Measurements from ENCODE around the gene CDH12.

DNA sequence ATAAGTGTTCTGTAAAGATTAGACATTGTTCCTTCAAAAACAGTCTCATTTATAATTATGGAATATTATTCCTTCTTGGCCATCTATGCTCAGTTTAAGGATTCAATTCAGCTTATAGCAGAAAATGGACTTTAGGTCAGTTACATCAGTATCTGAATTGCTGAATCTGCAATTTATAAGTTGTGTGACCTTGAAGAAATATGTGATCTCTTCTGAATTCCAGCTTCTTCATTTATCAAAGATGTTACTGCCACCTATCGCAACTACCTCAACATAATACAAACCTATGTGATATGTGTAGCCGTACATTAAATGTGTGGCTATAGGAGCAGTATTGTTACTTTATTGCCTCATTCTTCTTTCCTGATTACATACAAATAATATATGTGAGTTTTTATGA, 118.2 kb downstream of the CDH12 start:
- TF ChIP-seq CTCF (IDR thresholded peaks at IDR 0.05 in 2 of 3, conservative IDR thresholded peaks at IDR 0.05 in 1 of 3; ENCODE audit: borderline replicate concordance in 1 of 3, insufficient read depth in 1 of 3, low read depth in 2 of 3, low read length in 2 of 3) (no peak), EZH2 (IDR thresholded peaks at IDR 0.05) (no peak), SP1 (IDR thresholded peaks at IDR 0.05; ENCODE audit: low read depth) (no peak), JUND (IDR thresholded peaks at IDR 0.05) (no peak), ZFX (IDR thresholded peaks at IDR 0.05) (no peak)
- TF ChIP-seq, protein P1, sequence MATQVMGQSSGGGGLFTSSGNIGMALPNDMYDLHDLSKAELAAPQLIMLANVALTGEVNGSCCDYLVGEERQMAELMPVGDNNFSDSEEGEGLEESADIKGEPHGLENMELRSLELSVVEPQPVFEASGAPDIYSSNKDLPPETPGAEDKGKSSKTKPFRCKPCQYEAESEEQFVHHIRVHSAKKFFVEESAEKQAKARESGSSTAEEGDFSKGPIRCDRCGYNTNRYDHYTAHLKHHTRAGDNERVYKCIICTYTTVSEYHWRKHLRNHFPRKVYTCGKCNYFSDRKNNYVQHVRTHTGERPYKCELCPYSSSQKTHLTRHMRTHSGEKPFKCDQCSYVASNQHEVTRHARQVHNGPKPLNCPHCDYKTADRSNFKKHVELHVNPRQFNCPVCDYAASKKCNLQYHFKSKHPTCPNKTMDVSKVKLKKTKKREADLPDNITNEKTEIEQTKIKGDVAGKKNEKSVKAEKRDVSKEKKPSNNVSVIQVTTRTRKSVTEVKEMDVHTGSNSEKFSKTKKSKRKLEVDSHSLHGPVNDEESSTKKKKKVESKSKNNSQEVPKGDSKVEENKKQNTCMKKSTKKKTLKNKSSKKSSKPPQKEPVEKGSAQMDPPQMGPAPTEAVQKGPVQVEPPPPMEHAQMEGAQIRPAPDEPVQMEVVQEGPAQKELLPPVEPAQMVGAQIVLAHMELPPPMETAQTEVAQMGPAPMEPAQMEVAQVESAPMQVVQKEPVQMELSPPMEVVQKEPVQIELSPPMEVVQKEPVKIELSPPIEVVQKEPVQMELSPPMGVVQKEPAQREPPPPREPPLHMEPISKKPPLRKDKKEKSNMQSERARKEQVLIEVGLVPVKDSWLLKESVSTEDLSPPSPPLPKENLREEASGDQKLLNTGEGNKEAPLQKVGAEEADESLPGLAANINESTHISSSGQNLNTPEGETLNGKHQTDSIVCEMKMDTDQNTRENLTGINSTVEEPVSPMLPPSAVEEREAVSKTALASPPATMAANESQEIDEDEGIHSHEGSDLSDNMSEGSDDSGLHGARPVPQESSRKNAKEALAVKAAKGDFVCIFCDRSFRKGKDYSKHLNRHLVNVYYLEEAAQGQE (IDR thresholded peaks at IDR 0.05; ENCODE audit: low read depth) = no peak
- TF ChIP-seq, protein P2, sequence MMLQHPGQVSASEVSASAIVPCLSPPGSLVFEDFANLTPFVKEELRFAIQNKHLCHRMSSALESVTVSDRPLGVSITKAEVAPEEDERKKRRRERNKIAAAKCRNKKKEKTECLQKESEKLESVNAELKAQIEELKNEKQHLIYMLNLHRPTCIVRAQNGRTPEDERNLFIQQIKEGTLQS (IDR thresholded peaks at IDR 0.05) = no peak
